ENCODE data around the gene HS3ST1.

HS3ST1 gene

GRCh38 chr4:11428231-11428898, at the start of gene HS3ST1:
TSS of gene HS3ST1 (minus strand) at chr4:11428894. CDS start at chr4:11400005, 28,889 bp downstream.
- no peak for DNase-seq

- DNase-seq, result no peak
These were observed 47.2 kb upstream of the HS3ST1 start for GRCh38 chr4:11475871-11476270.

- no peak for DNase-seq
These were observed 45.5 kb upstream of the HS3ST1 start for GRCh38 chr4:11474146-11474545.

GRCh38 chr4:11472535-11472934, 43.8 kb upstream of the HS3ST1 start:
- DNase-seq, result no peak

- peak; percentile 15 for DNase-seq
These were observed 42.9 kb upstream of the HS3ST1 start for GRCh38 chr4:11471618-11472017.

GRCh38 chr4:11471046-11471441, 42.4 kb upstream of the HS3ST1 start:
- DNase-seq, result no peak

GRCh38 chr4:11470438-11471045, 41.8 kb upstream of the HS3ST1 start:
- DNase-seq, result no peak

- no peak for DNase-seq
These were observed 41.1 kb upstream of the HS3ST1 start for GRCh38 chr4:11469650-11470437.

- no peak for DNase-seq
These were observed 40.2 kb upstream of the HS3ST1 start for GRCh38 chr4:11468901-11469300.

- DNase-seq, result no peak
These were observed 39.2 kb upstream of the HS3ST1 start for GRCh38 chr4:11467931-11468330.

GRCh38 chr4:11463707-11464106, 35.0 kb upstream of the HS3ST1 start:
- DNase-seq, result no peak

GRCh38 chr4:11456401-11456800, 27.7 kb upstream of the HS3ST1 start:
- no peak for DNase-seq

- no peak for DNase-seq
These were observed 26.6 kb upstream of the HS3ST1 start for GRCh38 chr4:11455201-11455835.

- no peak for DNase-seq
These were observed 23.0 kb upstream of the HS3ST1 start for GRCh38 chr4:11451716-11452115.

- no peak for DNase-seq
These were observed 17.6 kb upstream of the HS3ST1 start for GRCh38 chr4:11446155-11446811.

- DNase-seq, result no peak
These were observed 12.5 kb upstream of the HS3ST1 start for GRCh38 chr4:11441194-11441556.

- no peak for DNase-seq
These were observed 11.9 kb upstream of the HS3ST1 start for GRCh38 chr4:11440481-11441193.

GRCh38 chr4:11439836-11440235, 11.1 kb upstream of the HS3ST1 start:
- no peak for DNase-seq

GRCh38 chr4:11438647-11439046, 10.0 kb upstream of the HS3ST1 start:
- no peak for DNase-seq

- DNase-seq, result no peak
These were observed 8.0 kb upstream of the HS3ST1 start for GRCh38 chr4:11436673-11437072.

- DNase-seq, result no peak
These were observed 7.4 kb upstream of the HS3ST1 start for GRCh38 chr4:11436084-11436483.

GRCh38 chr4:11435557-11435956, 6.9 kb upstream of the HS3ST1 start:
- DNase-seq, result no peak

All from NK-92 treated with Interleukin-12 subunit alpha and Interleukin-12 subunit beta, amount 100 ng/mL, for 24 hours (cell line).